Ishikawa (cell line): ENCODE data around the gene PIWIL4.
A peak's percentile ranks its signal among the peaks of the same experiment; 100 is the strongest.

ENCODE experiments used
- CEBPB ChIP-seq: IDR thresholded peaks from 2 replicates; pipeline ENCODE4 v1.6.1; 2012
- CREB1 ChIP-seq: IDR thresholded peaks from 2 replicates; pipeline ENCODE4 v1.6.1; 2012; ENCODE audit warnings: low read depth
- EGR1 ChIP-seq: IDR thresholded peaks from 2 replicates; pipeline ENCODE4 v1.6.1; 2012
- EP300 ChIP-seq: IDR thresholded peaks from 2 replicates; pipeline ENCODE4 v1.6.1; 2012; ENCODE audit warnings: borderline replicate concordance
- FOXM1 ChIP-seq: IDR thresholded peaks from 2 replicates; pipeline ENCODE4 v1.6.1; 2012; ENCODE audit warnings: low read depth, borderline replicate concordance
- MAX ChIP-seq: IDR thresholded peaks from 2 replicates; pipeline ENCODE4 v1.6.1; 2012
- NFIC ChIP-seq: IDR thresholded peaks from 2 replicates; pipeline ENCODE4 v1.6.1; 2012
- RAD21 ChIP-seq: IDR thresholded peaks from 2 replicates; pipeline ENCODE4 v1.6.1; 2012; ENCODE audit warnings: low read depth
- REST ChIP-seq: IDR thresholded peaks from 2 replicates; pipeline ENCODE4 v1.6.1; 2012; ENCODE audit warnings: low read depth, mild to moderate bottlenecking
- TAF1 ChIP-seq: IDR thresholded peaks from 2 replicates; pipeline ENCODE4 v1.6.1; 2012; ENCODE audit warnings: low read depth, mild to moderate bottlenecking
- TCF12 ChIP-seq: IDR thresholded peaks from 2 replicates; pipeline ENCODE4 v1.6.1; 2012; ENCODE audit warnings: low read depth
- TEAD4 ChIP-seq: IDR thresholded peaks from 2 replicates; pipeline ENCODE4 v1.6.1; 2012
- USF1 ChIP-seq: IDR thresholded peaks from 2 replicates; pipeline ENCODE4 v1.6.1; 2012
- YY1 ChIP-seq: IDR thresholded peaks from 2 replicates; pipeline ENCODE4 v1.6.1; 2012; ENCODE audit warnings: low read depth
- ZBTB7A ChIP-seq: IDR thresholded peaks from 2 replicates; pipeline ENCODE4 v1.6.1; 2012; ENCODE audit warnings: low read depth

Gene PIWIL4

GRCh38 chr11:94525546-94526324 is 41.4 kb upstream of the PIWIL4 start:
- TF ChIP-seq NFIC (peak; percentile 78), FOXM1 (no peak), TEAD4 (peak; percentile 61), REST (no peak)

- TF ChIP-seq CEBPB, result peak; percentile 59; the same call in 1 of the 2 replicates
- no peak for TF ChIP-seq CREB1
- TF ChIP-seq TAF1, result no peak
- no peak for TF ChIP-seq ZBTB7A
- no peak for TF ChIP-seq EP300
- no peak for TF ChIP-seq USF1
These were observed 40.3 kb upstream of the PIWIL4 start for GRCh38 chr11:94526645-94527438.

GRCh38 chr11:94528551-94528950 is 38.6 kb upstream of the PIWIL4 start:
- no peak for TF ChIP-seq EP300
- TF ChIP-seq EGR1, result no peak
- no peak for TF ChIP-seq TEAD4
- TF ChIP-seq MAX, result no peak
- no peak for TF ChIP-seq TCF12
- no peak for TF ChIP-seq ZBTB7A
- TF ChIP-seq CEBPB, result no peak
- no peak for TF ChIP-seq USF1
- no peak for TF ChIP-seq TAF1
- TF ChIP-seq RAD21, result no peak
- no peak for TF ChIP-seq REST
- no peak for TF ChIP-seq NFIC
- no peak for TF ChIP-seq CREB1
- no peak for TF ChIP-seq YY1
- no peak for TF ChIP-seq FOXM1

- no peak for TF ChIP-seq REST
- TF ChIP-seq EP300, result no peak
- TF ChIP-seq CEBPB, result no peak
- no peak for TF ChIP-seq MAX
- TF ChIP-seq USF1, result no peak
- TF ChIP-seq YY1, result no peak
- TF ChIP-seq TCF12, result no peak
- TF ChIP-seq FOXM1, result no peak
- no peak for TF ChIP-seq ZBTB7A
- no peak for TF ChIP-seq TEAD4
- no peak for TF ChIP-seq CREB1
- TF ChIP-seq RAD21, result no peak
- TF ChIP-seq NFIC, result no peak
- no peak for TF ChIP-seq TAF1
- TF ChIP-seq EGR1, result no peak
These were observed 35.0 kb upstream of the PIWIL4 start for GRCh38 chr11:94532211-94532610.
